K562 (cell line): ENCODE results near the gene OST4. TPM values are rescaled to one million over a fixed set of nuclear protein-coding genes. Genes with fewer than 3 reads are reported as not detected.

ENCODE experiments used
- ASH1L ChIP-seq: fragments of 450-650 bp; IDR thresholded peaks from 2 replicates; pipeline ENCODE4 v1.6.1; 2018; ENCODE audit warnings: borderline replicate concordance, mild to moderate bottlenecking, low read depth; ENCODE audit not compliant: partially characterized antibody
- ATF7 ChIP-seq: fragments of 450-650 bp; IDR thresholded peaks from 2 replicates; pipeline ENCODE4 v1.7.1; 2014; ENCODE audit warnings: mild to moderate bottlenecking, moderate library complexity
- BRCA1 ChIP-seq, 2 experiments: fragments of 450-650 bp in 1 of 2; sonication (generic) in 1 of 2; formaldehyde crosslinking in 1 of 2; IDR thresholded peaks; 2 replicates each; pipeline versions ENCODE4 v1.5.0 to v1.6.1; 2017 to 2020; ENCODE audit warnings: mild to moderate bottlenecking in 1 of 2, missing genetic modification reagents in 1 of 2
- CBFA2T3 ChIP-seq: fragments of 450-650 bp; IDR thresholded peaks from 2 replicates; pipeline ENCODE4 v1.6.1; 2017
- DPF2 ChIP-seq: fragments of 450-650 bp; IDR thresholded peaks from 2 replicates; pipeline ENCODE4 v1.6.1; 2016
- GATA2 ChIP-seq: sonication (generic); formaldehyde crosslinking; IDR thresholded peaks from 2 replicates; pipeline ENCODE4 v1.4.0; 2020; ENCODE audit warnings: mild to moderate bottlenecking, missing genetic modification reagents
- HDAC8 ChIP-seq: fragments of 450-650 bp; IDR thresholded peaks from 2 replicates; pipeline ENCODE4 v1.6.1; 2016; ENCODE audit warnings: mild to moderate bottlenecking, missing genetic modification characterization, moderate library complexity, missing compliant biosample characterization
- MBD2 ChIP-seq: sonication (generic); IDR thresholded peaks from 2 replicates; pipeline ENCODE4 v1.6.1; 2016; ENCODE audit warnings: low read depth, borderline replicate concordance
- MCM5 ChIP-seq: fragments of 450-650 bp; IDR thresholded peaks from 2 replicates; pipeline ENCODE4 v1.6.1; 2016; ENCODE audit warnings: low read depth
- MITF ChIP-seq: IDR thresholded peaks from 2 replicates; pipeline ENCODE4 v1.6.1; 2014; ENCODE audit warnings: antibody characterized with exemption
- MTA3 ChIP-seq: fragments of 450-650 bp; formaldehyde crosslinking; IDR thresholded peaks from 2 replicates; pipeline ENCODE4 v1.6.1; 2017; ENCODE audit warnings: mild to moderate bottlenecking, borderline replicate concordance
- PHB2 ChIP-seq: fragments of 450-650 bp; IDR thresholded peaks from 2 replicates; pipeline ENCODE4 v1.6.1; 2017; ENCODE audit warnings: low read depth
- POLR2A ChIP-seq: fragments of 450-650 bp; conservative IDR thresholded peaks from 2 replicates; pipeline ENCODE4 v1.6.1; 2016
- PPARD ChIP-seq: fragments of 250-450 bp; sonication (Bioruptor Pico); IDR thresholded peaks from 2 replicates; pipeline ENCODE4 v1.8.0; 2022; ENCODE audit warnings: inconsistent platforms, mild to moderate bottlenecking, moderate library complexity
- RERE ChIP-seq: sonication (generic); formaldehyde crosslinking; IDR thresholded peaks from 2 replicates; pipeline ENCODE4 v1.8.0; 2023; ENCODE audit warnings: missing genetic modification reagents, mild to moderate bottlenecking, borderline replicate concordance
- TAF15 ChIP-seq: fragments of 200-400 bp; formaldehyde crosslinking; IDR thresholded peaks from 2 replicates; pipeline ENCODE4 v1.6.1; 2017; ENCODE audit warnings: mild to moderate bottlenecking, low read depth, low read length, moderate library complexity
- TBP ChIP-seq: optimal IDR thresholded peaks from 2 replicates; pipeline ENCODE3; 2011; ENCODE audit warnings: low read depth, low read length, improper control_type of control experiment
- ZBTB43 ChIP-seq: sonication (generic); formaldehyde crosslinking; IDR thresholded peaks from 2 replicates; pipeline ENCODE4 v1.8.0; 2023; ENCODE audit warnings: mild to moderate bottlenecking, missing genetic modification reagents
- ZFP1 ChIP-seq: fragments of 450-650 bp; formaldehyde crosslinking; IDR thresholded peaks from 2 replicates; pipeline ENCODE4 v1.4.0; 2020; ENCODE audit warnings: mild to moderate bottlenecking, mixed read lengths
- ZFP30 ChIP-seq: fragments of 250-450 bp; sonication (Bioruptor Pico); IDR thresholded peaks from 2 replicates; pipeline ENCODE4 v1.8.0; 2022; ENCODE audit warnings: moderate library complexity, mild to moderate bottlenecking, inconsistent platforms, borderline replicate concordance
- ZKSCAN8 ChIP-seq: fragments of 200-800 bp; sonication (Bioruptor generic); IDR thresholded peaks from 2 replicates; pipeline ENCODE4 v1.6.1; 2016; ENCODE audit warnings: missing genetic modification characterization, missing compliant biosample characterization
- ZNF3 ChIP-seq: fragments of 250-450 bp; sonication (Bioruptor Pico); IDR thresholded peaks from 2 replicates; pipeline ENCODE4 v1.5.0; 2021; ENCODE audit warnings: mild to moderate bottlenecking, moderate library complexity
- ZZZ3 ChIP-seq: fragments of 450-650 bp; IDR thresholded peaks from 2 replicates; pipeline ENCODE4 v1.6.1; 2016; ENCODE audit warnings: antibody characterized with exemption, mild to moderate bottlenecking, moderate library complexity
- polyA plus RNA-seq, 8 experiments: library from polyadenylated mRNA; depleted of rRNA in 4 of 8; stranded (reverse) in 5 of 8; unstranded in 3 of 8; fragments of >200 nt; fragmentation: Nextera tagmentation in 2 of 8; fragmentation: Illumina TruSeq in 1 of 8; extraction: Ambion mirVana in 2 of 8; extraction: Trizol in 1 of 8; gene quantifications; 2 replicates each; pipeline versions ENCODE4 v1.2.1 to v1.2.3, GENCODE V29; 2011 to 2014; ENCODE audit warnings: inconsistent platforms in 1 of 8, missing spikeins in 1 of 8
- total RNA-seq, 7 experiments: library from RNA; depleted of rRNA in 6 of 7; stranded (reverse); fragments of >200 nt in 6 of 7; fragmentation: Illumina TruSeq in 2 of 7; extraction: Trizol in 2 of 7; gene quantifications; 2 replicates each; pipeline versions ENCODE4 v1.2.1 to v1.2.3, GENCODE V29; 2011 to 2021; ENCODE audit warnings: low replicate concordance in 1 of 7

Gene OST4
- total and polyA plus RNA-seq, 9 of the 15 experiments (the other 6 are each of a cell fraction or from before 2014, with no cell fraction given) = 186 to 1,155 (median 355) TPM

- TF ChIP-seq ZBTB43 (no peak), ZFP1 (CRISPR knock-in tag) (no peak), ZKSCAN8 (CRISPR knock-in tag) (no peak), MTA3 (no peak), CBFA2T3 (no peak), ATF7 (peak; percentile 61), ZNF3 (CRISPR knock-in tag) (no peak), GATA2 (CRISPR knock-in tag) (peak; percentile 7; the same call in 1 of the 2 replicates), ZFP30 (CRISPR knock-in tag) (no peak), BRCA1 (IDR thresholded peaks at IDR 0.05) (no peak), BRCA1 (CRISPR knock-in tag; IDR thresholded peaks at IDR 0.05) (no peak), MCM5 (no peak), ASH1L (no peak), PHB2 (no peak), MITF (no peak), RERE (no peak), PPARD (CRISPR knock-in tag) (no peak), MBD2 (peak; percentile 64; the same call in 1 of the 2 replicates), ZZZ3 (no peak), TBP (peak; percentile 79), TAF15 (no peak), DPF2 (no peak), POLR2A (peak; percentile 84), HDAC8 (no peak)
Measured at GRCh38 chr2:27032495-27033252, 38.8 kb downstream of the OST4 start, which contains the start of gene TMEM214 (continued).
